Neutrophil (primary cell): ENCODE data around the gene BLID.

Experiments
- H3K27ac ChIP-seq: fragments of 200-600 bp; sonication (generic); 2 replicates; pipeline ENCODE4 v1.5.1; 2016; ENCODE audit warnings: mild to moderate bottlenecking, moderate library complexity
- H3K27me3 ChIP-seq: fragments of 200-600 bp; sonication (generic); 2 replicates; pipeline ENCODE4 v1.6.0; 2016; ENCODE audit warnings: mild to moderate bottlenecking
- H3K36me3 ChIP-seq: fragments of 200-600 bp; sonication (generic); 2 replicates; pipeline ENCODE4 v1.5.1; 2017
- H3K4me1 ChIP-seq, 2 experiments: fragments of 200-600 bp in 1 of 2; sonication (generic) in 1 of 2; 1 replicate in 1 of 2; 2 replicates in 1 of 2; pipeline versions ENCODE4 v1.5.1 to v1.6.1; 2013 to 2016; ENCODE audit warnings: low read depth in 1 of 2, low read length in 1 of 2, mild to moderate bottlenecking in 1 of 2, moderate library complexity in 1 of 2; ENCODE audit not compliant: control insufficient read depth in 1 of 2, insufficient read depth in 1 of 2
- H3K4me3 ChIP-seq, 2 experiments: fragments of 200-600 bp in 1 of 2; sonication (generic) in 1 of 2; 1 replicate in 1 of 2; 2 replicates in 1 of 2; pipeline ENCODE4 v1.5.1; 2013 to 2016; ENCODE audit warnings: low read depth in 1 of 2, low read length in 1 of 2, mild to moderate bottlenecking in 1 of 2, moderate library complexity in 1 of 2
- H3K9me3 ChIP-seq: fragments of 200-600 bp; sonication (generic); 2 replicates; pipeline ENCODE4 v1.5.1; 2016
- TF ChIP-seq, protein P1 (sequence below): fragments of 200-600 bp; sonication (generic); IDR thresholded peaks from 2 replicates; pipeline ENCODE4 v1.5.1; 2016; ENCODE audit warnings: antibody characterized with exemption

BLID gene

GRCh38 chr11:122076512-122077120, 39.4 kb downstream of the BLID start:
- no peaks in the 10 kb centered on the region for H3K4me1 ChIP-seq
- TF ChIP-seq, protein P1, sequence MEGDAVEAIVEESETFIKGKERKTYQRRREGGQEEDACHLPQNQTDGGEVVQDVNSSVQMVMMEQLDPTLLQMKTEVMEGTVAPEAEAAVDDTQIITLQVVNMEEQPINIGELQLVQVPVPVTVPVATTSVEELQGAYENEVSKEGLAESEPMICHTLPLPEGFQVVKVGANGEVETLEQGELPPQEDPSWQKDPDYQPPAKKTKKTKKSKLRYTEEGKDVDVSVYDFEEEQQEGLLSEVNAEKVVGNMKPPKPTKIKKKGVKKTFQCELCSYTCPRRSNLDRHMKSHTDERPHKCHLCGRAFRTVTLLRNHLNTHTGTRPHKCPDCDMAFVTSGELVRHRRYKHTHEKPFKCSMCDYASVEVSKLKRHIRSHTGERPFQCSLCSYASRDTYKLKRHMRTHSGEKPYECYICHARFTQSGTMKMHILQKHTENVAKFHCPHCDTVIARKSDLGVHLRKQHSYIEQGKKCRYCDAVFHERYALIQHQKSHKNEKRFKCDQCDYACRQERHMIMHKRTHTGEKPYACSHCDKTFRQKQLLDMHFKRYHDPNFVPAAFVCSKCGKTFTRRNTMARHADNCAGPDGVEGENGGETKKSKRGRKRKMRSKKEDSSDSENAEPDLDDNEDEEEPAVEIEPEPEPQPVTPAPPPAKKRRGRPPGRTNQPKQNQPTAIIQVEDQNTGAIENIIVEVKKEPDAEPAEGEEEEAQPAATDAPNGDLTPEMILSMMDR: no peak
- H3K27ac ChIP-seq: no peak overlapping the region
- no peaks in the 10 kb centered on the region for H3K9me3 ChIP-seq
- H3K27me3 ChIP-seq: no peaks in the 10 kb centered on the region
- no peak overlapping the region for H3K4me3 ChIP-seq
- H3K36me3 ChIP-seq: no peaks in the 10 kb centered on the region

DNA sequence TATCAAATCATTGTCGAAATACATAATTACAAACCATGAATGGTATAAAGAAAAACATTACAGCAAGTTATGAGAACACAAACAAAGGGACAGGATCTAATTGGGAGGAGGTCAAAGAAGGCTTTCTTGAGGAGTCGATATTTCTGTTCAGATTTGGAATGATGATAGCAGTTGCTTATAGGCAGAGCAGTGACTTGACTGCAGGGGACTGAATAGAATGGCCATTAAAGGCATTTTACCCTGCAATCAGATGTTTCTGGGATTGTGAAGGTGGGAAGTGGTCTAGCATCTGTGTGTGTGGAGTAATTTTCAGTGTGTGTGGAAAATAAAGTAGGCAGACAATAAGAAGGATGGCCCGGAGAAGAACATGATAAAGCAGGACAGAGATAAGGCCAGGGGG, 41.0 kb downstream of the BLID start:
- H3K4me3 ChIP-seq: no peak overlapping the region
- H3K9me3 ChIP-seq: no peaks in the 10 kb centered on the region
- no peak overlapping the region for H3K27ac ChIP-seq
- no peaks in the 10 kb centered on the region for H3K4me1 ChIP-seq
- H3K27me3 ChIP-seq: no peaks in the 10 kb centered on the region
- TF ChIP-seq, protein P1: no peak
- no peaks in the 10 kb centered on the region for H3K36me3 ChIP-seq

GRCh38 chr11:122074022-122074421, 42.0 kb downstream of the BLID start:
- TF ChIP-seq, protein P1: no peak
- Histone ChIP-seq H3K27me3 (no peaks in the 10 kb centered on the region), H3K9me3 (no peaks in the 10 kb centered on the region), H3K27ac (no peak overlapping the region), H3K4me3 (no peak overlapping the region), H3K36me3 (no peaks in the 10 kb centered on the region), H3K4me1 (no peaks in the 10 kb centered on the region)

GRCh38 chr11:122071709-122072202, 44.3 kb downstream of the BLID start:
- no peak overlapping the region for H3K4me3 ChIP-seq
- no peaks in the 10 kb centered on the region for H3K9me3 ChIP-seq
- H3K4me1 ChIP-seq: no peaks in the 10 kb centered on the region
- H3K36me3 ChIP-seq: no peaks in the 10 kb centered on the region
- TF ChIP-seq, protein P1: no peak
- no peaks in the 10 kb centered on the region for H3K27me3 ChIP-seq
- no peak overlapping the region for H3K27ac ChIP-seq

DNA sequence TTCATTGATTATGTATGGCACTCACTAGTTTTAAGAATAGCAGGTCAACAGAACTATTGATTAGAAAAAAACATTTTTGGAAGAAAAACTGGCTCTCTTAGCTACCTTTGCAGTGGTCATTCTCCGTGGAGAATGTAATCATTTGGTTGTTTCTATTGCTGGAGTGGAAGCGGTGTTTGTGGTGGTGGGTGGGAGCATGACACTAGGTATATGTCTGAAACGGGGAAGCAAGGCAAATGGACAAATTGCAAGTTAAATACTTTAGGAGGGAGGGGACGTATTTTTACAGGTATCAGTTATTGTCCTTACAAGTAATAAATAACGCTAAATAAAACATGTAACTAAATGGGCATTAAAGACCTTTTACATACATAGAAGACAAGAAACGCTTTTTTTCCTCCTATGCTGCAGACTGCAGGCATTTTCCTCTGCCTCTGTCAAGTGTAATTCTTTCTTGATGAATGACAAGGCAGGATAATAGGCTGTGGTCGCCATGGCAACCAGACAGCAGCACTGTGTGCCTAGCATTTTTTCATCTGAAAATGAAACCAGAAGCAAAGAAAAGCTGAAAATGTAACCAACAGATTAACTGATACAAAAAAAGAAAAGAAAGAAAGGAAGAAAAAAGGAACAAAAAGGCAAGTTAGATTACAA, 46.2 kb downstream of the BLID start:
- no peak overlapping the region for H3K27ac ChIP-seq
- H3K4me1 ChIP-seq: no peaks in the 10 kb centered on the region
- H3K9me3 ChIP-seq: no peaks in the 10 kb centered on the region
- no peaks in the 10 kb centered on the region for H3K36me3 ChIP-seq
- no peaks in the 10 kb centered on the region for H3K27me3 ChIP-seq
- H3K4me3 ChIP-seq: no peak overlapping the region
- TF ChIP-seq, protein P1: no peak
